Thyroid gland (tissue), 4 donors: ENCODE data around the gene ST14. TPM values are rescaled to one million over a fixed set of nuclear protein-coding genes. Genes with fewer than 3 reads are reported as not detected.

Source experiments
- DNase-seq, 2 donors: peaks; one replicate each; pipeline ENCODE4 v3.0.0-alpha.2; 2019
- H3K27ac ChIP-seq, 3 donors: fragments of 200-600 bp; sonication (generic); 1 replicate in 2 of 3; 2 replicates in 1 of 3; pipeline ENCODE4 v1.5.1; 2016 to 2019; ENCODE audit warnings: mild to moderate bottlenecking in 1 of 3, moderate library complexity in 1 of 3
- H3K27me3 ChIP-seq: fragments of 200-600 bp; sonication (generic); one replicate; pipeline ENCODE4 v1.5.1; 2019
- H3K36me3 ChIP-seq, 2 donors: fragments of 200-600 bp; sonication (generic); one replicate each; pipeline ENCODE4 v1.5.1; 2016 to 2019
- H3K4me1 ChIP-seq, 2 donors: fragments of 200-600 bp; sonication (generic); one replicate each; pipeline ENCODE4 v1.5.1; 2017 to 2019
- H3K4me3 ChIP-seq, 3 donors: fragments of 200-600 bp; sonication (generic); replicated peaks in 1 of 3; 1 replicate in 2 of 3; 2 replicates in 1 of 3; pipeline ENCODE4 v1.5.1; 2016; ENCODE audit warnings: mild to moderate bottlenecking in 1 of 3
- H3K9me3 ChIP-seq: fragments of 200-600 bp; sonication (generic); one replicate; pipeline ENCODE4 v1.5.1; 2017
- POLR2A ChIP-seq, 2 donors: fragments of 450-650 bp; IDR thresholded peaks; one replicate each; pipeline ENCODE4 v1.6.1; 2017; ENCODE audit warnings: antibody characterized with exemption in 2 of 2, mild to moderate bottlenecking in 2 of 2, moderate library complexity in 1 of 2
- WGBS, 2 donors: methylation state at CpG; one replicate each; pipeline ENCODE4 v1.1.5; 2017; 5-methylcytosine and 5-hydroxymethylcytosine counted together
- intact Hi-C: fragments of 100-400 bp; cut with DNase I; formaldehyde crosslinking; loops from one replicate; pipeline ENCODE4 v1.15.1; 2023
- total RNA-seq, 4 donors: library from RNA; depleted of rRNA; stranded (reverse); fragments of >200 nt; gene quantifications; one replicate each; pipeline ENCODE4 v1.2.3, GENCODE V29; 2016
- TF ChIP-seq, protein P1 (sequence below), 6 experiments: fragments of 200-600 bp in 3 of 6; fragments of 450-650 bp in 3 of 6; sonication (generic) in 3 of 6; IDR thresholded peaks; one replicate each; pipeline ENCODE4 v1.5.1; 2016 to 2019; ENCODE audit warnings: antibody characterized with exemption in 6 of 6, mild to moderate bottlenecking in 2 of 6, inconsistent platforms in 1 of 6, moderate library complexity in 1 of 6

Gene ST14
- total RNA-seq, 4 donors from 2014 or later: 53.3 to 102 (median 90.7) TPM

DNA sequence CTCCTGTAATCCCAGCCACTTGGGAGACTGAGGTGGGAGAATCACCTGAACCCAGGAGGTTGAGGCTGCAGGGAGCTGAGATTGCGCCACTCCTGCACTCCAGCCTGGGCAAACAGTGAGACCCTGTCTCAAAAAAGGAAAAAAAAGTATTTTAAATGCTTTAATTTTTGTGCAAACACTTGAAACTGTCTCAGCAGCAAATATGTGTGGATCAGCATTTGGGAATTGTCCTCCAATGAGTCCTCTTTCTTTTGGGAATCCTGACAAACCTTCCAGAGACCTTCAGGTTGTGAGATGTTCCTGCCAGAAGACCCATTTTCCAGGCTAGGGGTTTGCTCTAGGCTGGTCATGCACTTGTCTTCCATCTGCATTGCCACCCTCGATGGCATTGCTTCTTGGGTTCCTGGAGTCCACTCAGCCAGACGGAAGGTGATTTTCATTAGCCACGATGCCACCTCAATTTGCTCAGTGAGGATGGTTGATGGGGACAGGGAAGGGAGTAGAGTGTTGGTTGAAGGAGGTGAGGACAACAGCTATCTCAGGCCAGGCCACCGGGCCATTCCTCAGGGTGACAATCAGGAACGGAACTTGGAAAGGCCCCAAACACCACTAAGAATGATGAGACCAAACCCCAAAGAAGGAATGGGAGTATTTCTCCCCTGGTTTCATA is 55.4 kb downstream of the ST14 start:
- 90 to 93% methylated on average over 6 of the region's 6 CpGs for WGBS, 2 donors
- Histone ChIP-seq H3K36me3 (no peaks in the 10 kb centered on the region), H3K4me3 (no peak overlapping the region), H3K9me3 (no peaks in the 10 kb centered on the region), H3K27ac (no peak overlapping the region), H3K4me1 (peaks cover 0 to 4% of the 10 kb centered on the region in 2 donors), H3K27me3 (no peaks in the 10 kb centered on the region)
- DNase-seq: no peak
- intact Hi-C loops: loop anchor here (10.0 kb wide), 1 partner anchor 210 kb away; the partner anchor contains the start of gene ADAMTS8
- TF ChIP-seq POLR2A (IDR thresholded peaks at IDR 0.05): no peak
- TF ChIP-seq, protein P1, sequence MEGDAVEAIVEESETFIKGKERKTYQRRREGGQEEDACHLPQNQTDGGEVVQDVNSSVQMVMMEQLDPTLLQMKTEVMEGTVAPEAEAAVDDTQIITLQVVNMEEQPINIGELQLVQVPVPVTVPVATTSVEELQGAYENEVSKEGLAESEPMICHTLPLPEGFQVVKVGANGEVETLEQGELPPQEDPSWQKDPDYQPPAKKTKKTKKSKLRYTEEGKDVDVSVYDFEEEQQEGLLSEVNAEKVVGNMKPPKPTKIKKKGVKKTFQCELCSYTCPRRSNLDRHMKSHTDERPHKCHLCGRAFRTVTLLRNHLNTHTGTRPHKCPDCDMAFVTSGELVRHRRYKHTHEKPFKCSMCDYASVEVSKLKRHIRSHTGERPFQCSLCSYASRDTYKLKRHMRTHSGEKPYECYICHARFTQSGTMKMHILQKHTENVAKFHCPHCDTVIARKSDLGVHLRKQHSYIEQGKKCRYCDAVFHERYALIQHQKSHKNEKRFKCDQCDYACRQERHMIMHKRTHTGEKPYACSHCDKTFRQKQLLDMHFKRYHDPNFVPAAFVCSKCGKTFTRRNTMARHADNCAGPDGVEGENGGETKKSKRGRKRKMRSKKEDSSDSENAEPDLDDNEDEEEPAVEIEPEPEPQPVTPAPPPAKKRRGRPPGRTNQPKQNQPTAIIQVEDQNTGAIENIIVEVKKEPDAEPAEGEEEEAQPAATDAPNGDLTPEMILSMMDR (IDR thresholded peaks at IDR 0.05): no peak

DNA sequence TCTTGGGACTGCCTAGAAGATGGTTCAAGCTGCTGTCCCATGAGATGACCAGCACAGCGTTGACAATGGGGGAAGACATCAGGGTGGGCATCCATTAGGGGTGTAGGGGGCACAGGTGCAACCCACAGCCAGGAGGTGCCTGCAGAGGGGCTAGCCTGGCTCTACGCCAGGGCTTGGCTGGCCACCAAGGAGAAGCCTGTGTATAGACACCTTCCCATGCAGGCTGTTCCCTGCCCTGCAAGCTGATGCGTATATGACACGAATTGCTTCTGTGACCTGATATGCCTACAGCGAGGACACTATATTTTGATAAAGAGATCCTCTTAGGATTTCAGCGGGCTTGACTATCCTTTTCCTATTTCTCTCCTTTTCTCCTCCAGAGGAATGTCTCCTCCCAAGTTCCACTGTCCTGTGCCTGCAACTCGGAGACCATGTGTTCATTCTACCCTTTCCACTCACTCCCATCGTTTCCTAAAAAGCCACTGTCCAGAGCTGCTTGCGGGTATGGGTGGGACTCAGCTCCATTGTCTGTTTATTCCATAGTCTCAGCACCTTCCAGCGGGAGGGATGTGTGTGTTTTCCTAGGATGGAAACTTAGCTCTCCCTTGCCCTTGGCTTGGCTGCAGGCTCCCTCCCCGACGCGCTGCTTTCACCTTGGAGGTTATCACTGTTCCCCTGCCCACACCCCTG is 56.1 kb downstream of the ST14 start:
- H3K27me3 ChIP-seq: no peaks in the 10 kb centered on the region
- no peak overlapping the region for H3K27ac ChIP-seq
- no peaks in the 10 kb centered on the region for H3K9me3 ChIP-seq
- whole genome bisulfite sequencing, 2 donors: 69 to 73% methylated on average over 13 of the region's 13 CpGs
- TF ChIP-seq, protein P1 (IDR thresholded peaks at IDR 0.05): no peak
- TF ChIP-seq POLR2A (IDR thresholded peaks at IDR 0.05): no peak
- no peaks in the 10 kb centered on the region for H3K36me3 ChIP-seq
- H3K4me3 ChIP-seq: no peak overlapping the region
- peaks cover 0 to 4% of the 10 kb centered on the region in 2 donors for H3K4me1 ChIP-seq
- intact Hi-C loops: loop anchor here (10.0 kb wide), 1 partner anchor 209 kb away; the partner anchor contains the start of gene ADAMTS8
- peak in 1 of 2 donors; percentile 10 for DNase-seq

DNA sequence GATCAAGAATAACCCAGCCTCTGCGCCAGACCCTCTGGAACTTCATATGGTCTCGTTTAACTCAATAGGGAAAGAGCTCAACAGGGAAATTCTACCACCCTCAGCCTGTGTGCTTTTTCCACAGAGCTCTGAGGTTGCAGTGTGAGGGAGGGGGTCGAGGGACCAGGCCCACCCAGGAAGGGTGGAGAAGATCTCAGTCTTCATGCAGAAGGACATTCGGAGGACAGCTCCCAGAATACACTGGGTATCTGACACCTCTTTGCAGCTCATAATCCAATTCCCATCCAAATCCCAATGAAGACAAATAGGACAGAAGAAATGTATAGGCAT is 56.6 kb downstream of the ST14 start:
- DNase-seq: no peak
- Histone ChIP-seq H3K27me3 (no peaks in the 10 kb centered on the region), H3K4me1 (peaks cover 0 to 4% of the 10 kb centered on the region in 2 donors), H3K27ac (no peak overlapping the region), H3K4me3 (no peak overlapping the region), H3K36me3 (no peaks in the 10 kb centered on the region), H3K9me3 (no peaks in the 10 kb centered on the region)
- intact Hi-C loops: loop anchor here (10.0 kb wide), 1 partner anchor 209 kb away; the partner anchor contains the start of gene ADAMTS8
- 73 to 77% methylated on average over 4 of the region's 4 CpGs for WGBS, 2 donors
- TF ChIP-seq, protein P1 (IDR thresholded peaks at IDR 0.05): no peak
- no peak for TF ChIP-seq POLR2A (IDR thresholded peaks at IDR 0.05)

DNA sequence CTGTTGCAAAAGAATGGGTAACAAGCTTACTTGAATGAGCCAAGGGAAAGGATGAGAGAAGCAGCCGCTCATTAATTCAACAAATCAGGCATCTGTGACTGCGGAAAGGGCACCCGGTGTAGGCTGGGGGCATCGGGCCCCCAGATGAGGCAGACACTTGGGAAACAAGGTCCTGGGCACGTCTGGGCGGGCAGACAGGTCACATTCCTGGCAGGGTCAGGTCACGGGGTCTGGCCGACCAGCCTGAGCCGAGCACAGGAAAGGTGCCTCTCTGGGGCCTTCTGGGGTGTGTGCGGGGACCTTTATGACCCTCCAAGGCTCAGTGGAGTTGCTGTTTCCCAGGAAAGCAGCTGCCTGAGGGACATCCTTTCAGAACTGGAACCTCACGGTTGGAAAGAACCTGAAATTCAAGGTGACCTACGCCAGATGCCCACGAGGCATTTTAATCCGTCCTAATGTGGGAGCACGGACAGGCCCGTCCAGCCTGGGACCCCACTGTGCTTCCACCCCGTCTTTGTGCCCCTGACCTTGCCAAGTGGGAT is 57.1 kb downstream of the ST14 start:
- H3K4me3 ChIP-seq: no peak overlapping the region
- H3K9me3 ChIP-seq: no peaks in the 10 kb centered on the region
- intact Hi-C loops: loop anchor here (10.0 kb wide), 1 partner anchor 208 kb away; the partner anchor contains the start of gene ADAMTS8
- WGBS, 2 donors: 68 to 75% methylated on average over 13 to 17 of the region's 17 CpGs
- no peaks in the 10 kb centered on the region for H3K27me3 ChIP-seq
- H3K27ac ChIP-seq: no peak overlapping the region
- no peak for DNase-seq
- H3K36me3 ChIP-seq: no peaks in the 10 kb centered on the region
- no peak for TF ChIP-seq POLR2A (IDR thresholded peaks at IDR 0.05)
- TF ChIP-seq, protein P1 (IDR thresholded peaks at IDR 0.05): no peak
- H3K4me1 ChIP-seq: peaks cover 0 to 4% of the 10 kb centered on the region in 2 donors
